ENCODE data around the gene ENPP5. TPM values are rescaled to one million over a fixed set of nuclear protein-coding genes. Genes with fewer than 3 reads are reported as not detected.

Gene ENPP5
- total RNA-seq, 2 donors from 2014 or later, result 5.6 to 8.8 TPM

- H3K27ac ChIP-seq, result no peak overlapping the region
- intact Hi-C loops (cut with DNase I), result no loop called here
- 39 to 40% methylated on average over 1 of the region's 1 CpG for WGBS, 2 donors
- no peak overlapping the region for H3K4me3 ChIP-seq
- no peaks in the 10 kb centered on the region for H3K9me3 ChIP-seq
- ATAC-seq (no peak), DNase-seq (peak in 1 of 4 donors; percentile 11)
- H3K27me3 ChIP-seq, result no peaks in the 10 kb centered on the region
- TF ChIP-seq CTCF (IDR thresholded peaks at IDR 0.05) (no peak), POLR2A (IDR thresholded peaks at IDR 0.05) (no peak)
- H3K36me3 ChIP-seq (replicated peaks in 1 of 2; ENCODE audit: insufficient read depth in 1 of 2, low read depth in 2 of 2), result no peaks in the 10 kb centered on the region
- H3K4me1 ChIP-seq, result peaks cover 5% of the 10 kb centered on the region
These were observed 26.5 kb downstream of the ENPP5 start for GRCh38 chr6:46144270-46144669.

- no peak for DNase-seq
- Histone ChIP-seq H3K27me3 (no peaks in the 10 kb centered on the region), H3K4me3 (no peak overlapping the region), H3K9me3 (no peaks in the 10 kb centered on the region), H3K4me1 (peaks cover 6% of the 10 kb centered on the region), H3K27ac (no peak overlapping the region), H3K36me3 (replicated peaks in 1 of 2; ENCODE audit: insufficient read depth in 1 of 2, low read depth in 2 of 2) (no peaks in the 10 kb centered on the region)
- intact Hi-C loops (cut with DNase I), result no loop called here
- no peak for TF ChIP-seq POLR2A (IDR thresholded peaks at IDR 0.05)
- TF ChIP-seq CTCF (IDR thresholded peaks at IDR 0.05), result no peak
- ATAC-seq, result no peak
- 63 to 72% methylated on average over 1 of the region's 1 CpG for WGBS, 2 donors
These were observed 32.5 kb downstream of the ENPP5 start for GRCh38 chr6:46138281-46138680.

GRCh38 chr6:46137387-46137786 is 33.4 kb downstream of the ENPP5 start:
- no peak for DNase-seq
- Histone ChIP-seq H3K27ac (no peak overlapping the region), H3K36me3 (replicated peaks in 1 of 2; ENCODE audit: insufficient read depth in 1 of 2, low read depth in 2 of 2) (no peaks in the 10 kb centered on the region), H3K9me3 (no peaks in the 10 kb centered on the region), H3K27me3 (no peaks in the 10 kb centered on the region), H3K4me1 (peaks cover 6% of the 10 kb centered on the region), H3K4me3 (no peak overlapping the region)
- no peak for ATAC-seq
- TF ChIP-seq POLR2A (IDR thresholded peaks at IDR 0.05) (no peak), CTCF (IDR thresholded peaks at IDR 0.05) (no peak)
- intact Hi-C loops (cut with DNase I), result no loop called here
- WGBS, 2 donors, result 85 to 90% methylated on average over 2 of the region's 2 CpGs

- no peaks in the 10 kb centered on the region for H3K27me3 ChIP-seq
- peaks cover 6% of the 10 kb centered on the region for H3K4me1 ChIP-seq
- ATAC-seq (no peak), DNase-seq (no peak)
- TF ChIP-seq CTCF (IDR thresholded peaks at IDR 0.05) (no peak), POLR2A (IDR thresholded peaks at IDR 0.05) (no peak)
- intact Hi-C loops (cut with DNase I), result no loop called here
- WGBS, 2 donors, result 77 to 84% methylated on average over 2 of the region's 2 CpGs
- H3K36me3 ChIP-seq (replicated peaks in 1 of 2; ENCODE audit: insufficient read depth in 1 of 2, low read depth in 2 of 2), result no peaks in the 10 kb centered on the region
- no peak overlapping the region for H3K4me3 ChIP-seq
- no peak overlapping the region for H3K27ac ChIP-seq
- no peaks in the 10 kb centered on the region for H3K9me3 ChIP-seq
These were observed 33.9 kb downstream of the ENPP5 start for GRCh38 chr6:46136831-46137230.

GRCh38 chr6:46135176-46135575 is 35.6 kb downstream of the ENPP5 start:
- ATAC-seq, result no peak
- Histone ChIP-seq H3K9me3 (no peaks in the 10 kb centered on the region), H3K27ac (no peak overlapping the region), H3K36me3 (replicated peaks in 1 of 2; ENCODE audit: insufficient read depth in 1 of 2, low read depth in 2 of 2) (no peaks in the 10 kb centered on the region), H3K4me1 (peaks cover 10% of the 10 kb centered on the region), H3K27me3 (no peaks in the 10 kb centered on the region), H3K4me3 (no peak overlapping the region)
- TF ChIP-seq POLR2A (IDR thresholded peaks at IDR 0.05), result no peak
- no peak for TF ChIP-seq CTCF (IDR thresholded peaks at IDR 0.05)
- 41 to 43% methylated on average over 1 of the region's 1 CpG for WGBS, 2 donors
- intact Hi-C loops (cut with DNase I), result no loop called here
- DNase-seq, result no peak

Data from body of pancreas (tissue), 4 donors.